GM18520 (cell line): ENCODE data around the gene WDR44.
"Not testable (repeated sequence)": the region's sequence is repeated elsewhere in the genome, so short reads cannot be mapped to it uniquely, and the experiment has no call there.

Source experiments
- ATAC-seq: cut with Tn5 transposase; IDR thresholded peaks from one replicate; pipeline ENCODE4 v1.9.1; 2021; ENCODE audit not compliant: unreplicated experiment

Gene WDR44

GRCh38 chrX:118360429-118361125 lies 14.7 kb downstream of the WDR44 start:
- no peak for ATAC-seq

GRCh38 chrX:118364261-118364660 lies 18.4 kb downstream of the WDR44 start:
- ATAC-seq = no peak

- ATAC-seq = no peak
Measured at GRCh38 chrX:118367338-118367737, 21.4 kb downstream of the WDR44 start.

- no peak for ATAC-seq
Measured at GRCh38 chrX:118368398-118368797, 22.5 kb downstream of the WDR44 start.

- no peak for ATAC-seq
Measured at GRCh38 chrX:118370921-118371624, 25.2 kb downstream of the WDR44 start.

GRCh38 chrX:118373538-118373937 lies 27.6 kb downstream of the WDR44 start:
- ATAC-seq = no peak

- no peak for ATAC-seq
Measured at GRCh38 chrX:118383120-118383519, 37.2 kb downstream of the WDR44 start.

- ATAC-seq = no peak
Measured at GRCh38 chrX:118392716-118393115, 46.8 kb downstream of the WDR44 start.

- no peak for ATAC-seq
Measured at GRCh38 chrX:118396113-118396512, 50.2 kb downstream of the WDR44 start.

GRCh38 chrX:118418811-118419251 lies 72.9 kb downstream of the WDR44 start:
- no peak for ATAC-seq

GRCh38 chrX:118420462-118420861 lies 74.6 kb downstream of the WDR44 start:
- ATAC-seq = no peak

GRCh38 chrX:118423558-118423957 lies 77.7 kb downstream of the WDR44 start:
- peak; percentile 97 for ATAC-seq

- ATAC-seq = no peak
Measured at GRCh38 chrX:118432799-118433198, 86.9 kb downstream of the WDR44 start.

GRCh38 chrX:118437283-118437682 lies 91.4 kb downstream of the WDR44 start:
- ATAC-seq = no peak

- no peak for ATAC-seq
Measured at GRCh38 chrX:118448273-118448783, 102.4 kb downstream of the WDR44 start.

GRCh38 chrX:118455013-118455412 lies 109.1 kb downstream of the WDR44 start:
- ATAC-seq = no peak

- no peak for ATAC-seq
Measured at GRCh38 chrX:118459494-118459893, 113.6 kb downstream of the WDR44 start.

GRCh38 chrX:118464501-118464900 lies 118.6 kb downstream of the WDR44 start:
- ATAC-seq = no peak

GRCh38 chrX:118468122-118468521 lies 122.2 kb downstream of the WDR44 start:
- no peak for ATAC-seq

GRCh38 chrX:118470721-118471347 lies 124.9 kb downstream of the WDR44 start:
- ATAC-seq = not testable (repeated sequence)

GRCh38 chrX:118474586-118474985 lies 128.7 kb downstream of the WDR44 start:
- ATAC-seq = no peak

GRCh38 chrX:118475903-118476302 lies 130.0 kb downstream of the WDR44 start:
- ATAC-seq = no peak
